ENCODE results near the gene ZC3HAV1.

DNA sequence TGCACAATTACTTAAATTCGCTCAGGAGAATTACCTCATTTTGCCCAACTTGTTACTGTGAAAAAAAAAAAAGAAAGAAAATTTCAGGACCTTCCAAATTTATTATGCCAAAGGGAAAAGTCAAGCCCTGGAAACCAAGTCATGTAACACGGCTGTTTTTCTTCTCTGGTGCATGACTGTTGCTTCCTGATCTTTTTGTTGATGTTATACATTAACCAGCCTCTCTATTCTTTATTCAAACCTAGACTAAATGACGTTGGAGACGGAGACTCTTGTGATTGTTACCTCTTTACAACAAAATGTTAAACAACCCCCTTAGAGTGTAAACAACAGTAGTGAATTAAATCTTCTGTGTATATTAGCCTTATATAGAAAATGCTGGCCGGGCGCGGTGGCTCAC is 16.1 kb upstream of the ZC3HAV1 start:
- no peak for TF ChIP-seq CTCF (IDR thresholded peaks at IDR 0.05)
- TF ChIP-seq EZH2 (IDR thresholded peaks at IDR 0.05) = no peak
